ENCODE data around the gene SNX17. TPM values are rescaled to one million over a fixed set of nuclear protein-coding genes. Genes with fewer than 3 reads are reported as not detected.
"Not testable (repeated sequence)": the region's sequence is repeated elsewhere in the genome, so short reads cannot be mapped to it uniquely, and the experiment has no call there.

Gene SNX17, protein sequence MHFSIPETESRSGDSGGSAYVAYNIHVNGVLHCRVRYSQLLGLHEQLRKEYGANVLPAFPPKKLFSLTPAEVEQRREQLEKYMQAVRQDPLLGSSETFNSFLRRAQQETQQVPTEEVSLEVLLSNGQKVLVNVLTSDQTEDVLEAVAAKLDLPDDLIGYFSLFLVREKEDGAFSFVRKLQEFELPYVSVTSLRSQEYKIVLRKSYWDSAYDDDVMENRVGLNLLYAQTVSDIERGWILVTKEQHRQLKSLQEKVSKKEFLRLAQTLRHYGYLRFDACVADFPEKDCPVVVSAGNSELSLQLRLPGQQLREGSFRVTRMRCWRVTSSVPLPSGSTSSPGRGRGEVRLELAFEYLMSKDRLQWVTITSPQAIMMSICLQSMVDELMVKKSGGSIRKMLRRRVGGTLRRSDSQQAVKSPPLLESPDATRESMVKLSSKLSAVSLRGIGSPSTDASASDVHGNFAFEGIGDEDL
- total RNA-seq (2014; rRNA removed; shearing (Covaris generic)): 117 and 120 TPM in 2 replicates

DNA sequence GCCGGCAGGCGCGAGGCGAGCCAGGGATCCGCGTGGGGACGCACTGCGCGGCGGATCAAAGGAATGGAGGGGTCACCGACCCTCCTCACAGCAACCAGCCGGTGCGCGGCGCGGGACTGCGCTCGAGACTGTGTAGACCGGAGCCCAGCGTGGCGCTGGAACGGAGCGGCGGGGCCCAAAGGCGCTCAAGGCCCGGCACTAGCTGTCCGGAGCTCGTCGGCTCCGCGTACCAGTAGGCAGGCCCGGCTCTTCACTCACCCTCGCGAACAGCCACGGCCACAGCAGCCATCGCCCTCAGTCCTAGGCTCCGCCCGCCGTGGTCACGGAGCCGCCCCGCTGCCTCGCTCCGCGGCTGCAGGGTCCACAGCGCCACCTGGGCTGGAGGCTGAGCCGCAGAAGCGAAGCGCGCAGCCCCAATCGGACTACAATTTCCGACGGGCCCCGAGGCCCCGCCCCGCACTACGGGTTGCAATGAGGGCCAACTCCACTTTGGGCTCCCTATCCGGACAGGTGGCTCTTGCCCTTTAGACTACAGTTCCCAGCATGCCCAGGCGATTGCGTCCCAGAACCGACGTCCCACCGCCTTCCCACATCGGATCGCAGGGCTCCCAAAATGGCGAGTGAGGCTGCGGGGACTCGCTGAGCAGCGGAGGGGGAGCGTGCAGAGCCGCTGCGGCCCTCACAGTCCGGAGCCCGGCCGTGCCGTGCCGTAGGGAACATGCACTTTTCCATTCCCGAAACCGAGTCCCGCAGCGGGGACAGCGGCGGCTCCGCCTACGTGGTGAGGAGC lies at the start of gene SNX17, which contains the start of gene EIF2B4:
SNX17 (plus strand) TSS at position 591 of the 790 bp plus-strand sequence; CDS start at position 719, 128 bp downstream.
EIF2B4 (minus strand) TSS at position 313 of the 790 bp plus-strand sequence; CDS start at position 289, 24 bp downstream.
- H3K4me3 ChIP-seq: peak within 1 kb of the TSS; percentile 95
- DNase-seq: peak; percentile 100
- H3K4me1 ChIP-seq: peaks cover 3% of the 10 kb centered on the region; the same call in 1 of the 2 replicates
- peaks cover 48% of the 10 kb centered on the region for H3K36me3 ChIP-seq
- H3K9me3 ChIP-seq (replicated peaks): no peaks in the 10 kb centered on the region
- H3K27me3 ChIP-seq: no peaks in the 10 kb centered on the region
- peak within 1 kb of the TSS; percentile 90 for H3K27ac ChIP-seq

DNA sequence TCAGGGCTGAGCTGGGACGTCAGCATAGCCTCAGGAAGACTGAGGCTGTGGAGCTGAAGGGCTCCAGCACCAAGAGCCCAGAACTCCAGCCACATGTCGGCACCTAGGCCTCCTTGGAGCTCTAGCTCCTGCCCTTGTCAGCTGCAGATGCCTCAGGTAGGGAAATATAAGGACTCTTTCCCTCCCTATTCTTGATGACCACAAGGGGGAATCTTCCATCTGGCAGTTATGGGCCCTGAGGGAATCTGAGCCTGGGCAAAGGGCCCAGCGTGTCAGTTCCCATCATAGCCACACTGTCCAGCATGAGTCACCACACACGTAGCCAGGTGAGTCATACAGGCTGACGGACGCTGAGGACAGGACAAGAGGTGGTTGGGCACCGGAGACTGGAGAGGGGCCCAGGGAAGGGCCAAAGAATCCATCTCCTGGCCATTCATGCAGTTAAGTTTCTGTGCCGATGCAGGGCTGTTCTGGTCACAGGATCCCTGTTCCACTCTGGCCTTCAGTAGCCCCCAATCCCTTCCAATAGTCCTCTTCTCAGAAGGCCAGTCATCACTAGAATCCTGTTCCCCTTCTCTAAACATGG lies 49.4 kb upstream of the SNX17 start:
- Histone ChIP-seq H3K4me3 (no peak overlapping the region), H3K9me3 (replicated peaks) (no peaks in the 10 kb centered on the region), H3K27me3 (no peaks in the 10 kb centered on the region), H3K36me3 (peaks cover 3% of the 10 kb centered on the region; the same call in 1 of the 2 replicates), H3K27ac (no peak overlapping the region), H3K4me1 (peaks cover 19% of the 10 kb centered on the region; the same call in 1 of the 2 replicates)
- peak; percentile 71 to 75 for DNase-seq

DNA sequence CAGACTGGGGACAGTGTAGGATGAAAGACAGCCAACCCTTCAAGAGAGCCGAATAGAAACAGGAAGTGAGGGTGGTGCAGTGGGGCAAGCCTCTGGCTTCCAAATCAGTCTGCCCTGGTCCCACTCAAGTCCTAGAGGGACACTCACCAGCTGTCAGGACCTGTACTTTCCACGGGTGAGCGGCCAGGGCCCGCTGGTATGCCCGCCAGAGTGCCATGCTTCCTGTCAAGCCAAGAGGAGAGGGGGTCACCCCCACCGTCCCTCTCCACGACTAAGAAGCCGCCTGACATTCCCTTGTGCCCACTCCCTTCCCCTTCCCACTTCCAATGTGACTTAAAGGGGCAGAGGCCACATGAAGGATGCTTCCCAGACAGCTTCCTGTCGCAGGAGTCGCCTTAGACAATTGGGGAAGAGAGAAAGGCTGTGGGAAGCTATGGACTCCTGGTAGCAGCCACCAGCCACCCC lies 48.1 kb upstream of the SNX17 start:
- H3K27me3 ChIP-seq: no peaks in the 10 kb centered on the region
- H3K36me3 ChIP-seq: peaks cover 15% of the 10 kb centered on the region
- peak overlapping the region; percentile 88 for H3K4me3 ChIP-seq
- H3K9me3 ChIP-seq (replicated peaks): no peaks in the 10 kb centered on the region
- H3K27ac ChIP-seq: peak overlapping the region; percentile 89
- peaks cover 19% of the 10 kb centered on the region; the same call in 1 of the 2 replicates for H3K4me1 ChIP-seq
- DNase-seq: peak in 1 of 2 experiments; percentile 26

DNA sequence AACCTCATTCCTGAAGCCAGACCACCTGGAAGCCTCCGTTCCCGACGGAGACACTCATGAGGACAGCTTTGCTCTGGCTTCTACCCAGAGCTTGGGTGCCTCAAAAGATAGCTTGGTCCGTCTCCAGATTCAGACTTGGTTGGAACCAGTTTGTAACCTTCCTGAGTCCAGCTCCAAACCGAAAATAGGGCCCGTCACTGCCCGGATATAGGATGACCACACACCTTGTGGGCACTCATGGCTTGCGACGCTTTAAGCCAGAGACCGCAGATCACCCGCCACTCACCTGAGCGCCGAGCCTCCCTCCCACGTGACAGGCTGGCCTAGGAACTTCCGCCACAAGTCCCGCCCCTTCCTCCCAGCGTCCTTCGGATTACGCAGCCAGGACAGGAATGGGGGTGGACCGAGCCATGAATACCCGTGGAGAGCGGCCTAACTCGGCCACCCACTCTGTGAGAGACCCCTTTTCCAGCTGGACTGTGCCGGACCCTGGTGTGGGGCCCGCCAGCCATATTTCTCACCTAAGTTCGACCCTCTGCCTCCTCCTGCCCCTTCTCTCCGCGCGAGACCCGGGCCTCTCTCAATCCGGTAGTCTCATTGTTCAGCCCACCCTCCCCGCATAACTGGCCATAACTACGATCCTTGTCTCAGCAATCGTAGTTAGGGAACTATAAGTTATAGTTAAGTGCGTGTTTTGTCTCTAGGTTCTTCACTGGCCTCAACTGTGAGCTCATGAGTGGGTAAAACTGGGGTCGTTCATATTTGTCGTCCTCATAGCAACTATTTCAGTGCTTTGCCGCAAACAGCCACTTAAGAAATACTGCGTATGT lies 47.4 kb upstream of the SNX17 start, which contains the start of gene MPV17:
MPV17 (minus strand) TSS at position 332 of the 830 bp plus-strand sequence. CDS start 580 bp downstream, outside the sequence.
- peak within 1 kb of the TSS; percentile 88 for H3K4me3 ChIP-seq
- peak within 1 kb of the TSS; percentile 89 for H3K27ac ChIP-seq
- no peaks in the 10 kb centered on the region for H3K9me3 ChIP-seq (replicated peaks)
- peaks cover 18% of the 10 kb centered on the region for H3K36me3 ChIP-seq
- H3K4me1 ChIP-seq: peaks cover 19% of the 10 kb centered on the region; the same call in 1 of the 2 replicates
- peak; percentile 95 to 96 for DNase-seq
- no peaks in the 10 kb centered on the region for H3K27me3 ChIP-seq

DNA sequence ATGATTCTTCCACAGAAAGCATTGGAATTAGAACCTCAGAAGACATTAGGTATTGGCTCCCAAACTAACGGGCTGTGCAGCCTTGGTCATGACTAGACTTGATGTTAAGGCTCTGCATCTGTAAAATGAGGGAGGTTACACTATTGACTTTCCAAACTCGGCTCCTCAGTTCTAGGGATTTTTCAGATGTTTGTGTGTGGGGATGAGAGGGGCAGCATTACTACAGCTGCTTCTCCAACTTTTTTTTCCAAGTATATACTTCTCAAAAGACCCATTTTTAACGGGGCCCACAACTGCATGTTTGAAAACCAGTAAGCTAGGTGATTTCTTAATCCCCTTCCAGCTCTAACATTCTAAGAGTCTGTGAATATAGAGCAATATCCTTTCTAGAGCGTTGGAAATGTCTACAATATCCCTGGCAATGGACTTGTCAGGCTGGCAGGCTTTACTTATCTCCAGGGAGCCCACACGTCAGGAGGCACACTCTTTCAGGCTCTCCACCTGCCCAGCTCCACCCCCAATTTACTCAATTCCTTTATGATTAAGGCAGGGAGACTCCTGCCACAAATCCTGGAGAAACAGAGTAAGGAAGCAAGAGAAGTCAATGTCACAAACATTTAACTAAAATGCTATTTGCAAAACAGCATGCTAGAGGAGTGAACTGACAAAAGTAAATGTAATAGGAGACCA lies 46.7 kb upstream of the SNX17 start:
- Histone ChIP-seq H3K27me3 (no peaks in the 10 kb centered on the region), H3K9me3 (replicated peaks) (no peaks in the 10 kb centered on the region), H3K4me3 (peak overlapping the region; percentile 88), H3K4me1 (peaks cover 19% of the 10 kb centered on the region; the same call in 1 of the 2 replicates), H3K36me3 (peaks cover 25% of the 10 kb centered on the region), H3K27ac (peak overlapping the region; percentile 89)
- no peak for DNase-seq

DNA sequence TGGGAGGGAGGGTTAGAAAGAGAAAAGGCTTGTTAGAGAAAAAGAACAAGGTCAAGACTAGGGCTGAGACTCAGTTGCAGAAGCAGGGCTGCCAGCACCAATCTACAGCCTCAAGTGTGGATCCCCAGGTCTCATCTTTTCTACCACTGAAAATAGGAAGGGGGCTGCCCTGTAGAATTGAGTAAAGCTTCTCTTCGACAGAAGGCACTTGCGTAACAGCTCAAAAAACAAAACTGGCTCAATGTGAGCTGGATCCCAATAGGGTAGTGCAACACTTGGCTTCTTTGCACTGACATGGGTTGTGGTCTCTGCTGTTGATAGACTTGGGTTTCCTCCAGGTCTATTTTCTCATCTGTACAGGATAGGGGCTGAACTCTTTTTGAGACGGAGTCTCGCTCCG lies 45.7 kb upstream of the SNX17 start:
- H3K4me3 ChIP-seq: no peak overlapping the region
- no peak for DNase-seq
- H3K9me3 ChIP-seq (replicated peaks): no peaks in the 10 kb centered on the region
- no peak overlapping the region for H3K27ac ChIP-seq
- H3K4me1 ChIP-seq: peaks cover 19% of the 10 kb centered on the region; the same call in 1 of the 2 replicates
- H3K36me3 ChIP-seq: peaks cover 35% of the 10 kb centered on the region
- H3K27me3 ChIP-seq: no peaks in the 10 kb centered on the region

DNA sequence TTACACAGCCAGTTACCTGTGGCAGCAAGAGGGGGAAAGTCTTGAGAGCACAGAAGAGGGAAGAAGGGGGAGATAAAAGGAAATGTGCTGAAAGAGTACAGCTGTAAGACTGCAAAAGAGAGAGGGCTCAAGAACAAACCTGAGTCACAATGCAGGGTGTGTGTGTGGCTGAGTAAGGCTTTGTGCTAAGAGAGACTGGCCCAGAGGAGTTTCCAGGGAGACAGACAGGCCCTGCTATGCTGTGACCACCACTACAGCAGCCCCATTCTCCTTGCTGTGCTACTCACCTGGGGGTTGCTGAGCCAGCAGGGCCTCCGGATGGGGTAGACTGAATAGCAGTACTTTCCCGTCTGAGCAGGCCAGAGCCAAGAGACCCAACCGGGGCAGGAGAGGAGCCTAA lies 35.1 kb upstream of the SNX17 start:
- Histone ChIP-seq H3K9me3 (replicated peaks) (no peaks in the 10 kb centered on the region), H3K4me1 (no peaks in the 10 kb centered on the region), H3K4me3 (no peak overlapping the region), H3K27me3 (no peaks in the 10 kb centered on the region), H3K36me3 (peaks cover 71% of the 10 kb centered on the region), H3K27ac (no peak overlapping the region)
- DNase-seq: no peak

DNA sequence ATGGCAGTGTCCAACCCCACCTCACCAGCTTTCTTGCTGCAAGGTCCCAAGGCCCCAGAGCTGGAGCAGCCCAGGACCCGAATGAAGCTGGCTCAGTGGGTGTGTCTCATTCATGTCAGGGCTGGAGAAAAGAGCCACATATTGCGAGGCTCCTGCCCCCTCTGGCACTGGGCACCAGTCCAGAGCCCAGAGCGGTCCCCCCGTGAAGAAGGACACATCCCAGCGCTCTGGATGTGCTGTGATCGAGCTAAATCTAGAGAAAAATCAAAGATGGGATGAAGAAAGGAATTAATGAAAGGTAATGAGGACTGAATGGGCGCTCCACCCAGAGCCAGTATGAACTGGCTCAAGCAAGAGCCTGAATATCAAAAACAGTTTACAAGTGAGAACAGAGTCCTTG lies 34.2 kb upstream of the SNX17 start:
- H3K9me3 ChIP-seq (replicated peaks): no peaks in the 10 kb centered on the region
- no peaks in the 10 kb centered on the region for H3K4me1 ChIP-seq
- peaks cover 71% of the 10 kb centered on the region for H3K36me3 ChIP-seq
- no peaks in the 10 kb centered on the region for H3K27me3 ChIP-seq
- DNase-seq: no peak
- no peak overlapping the region for H3K27ac ChIP-seq
- no peak overlapping the region for H3K4me3 ChIP-seq

DNA sequence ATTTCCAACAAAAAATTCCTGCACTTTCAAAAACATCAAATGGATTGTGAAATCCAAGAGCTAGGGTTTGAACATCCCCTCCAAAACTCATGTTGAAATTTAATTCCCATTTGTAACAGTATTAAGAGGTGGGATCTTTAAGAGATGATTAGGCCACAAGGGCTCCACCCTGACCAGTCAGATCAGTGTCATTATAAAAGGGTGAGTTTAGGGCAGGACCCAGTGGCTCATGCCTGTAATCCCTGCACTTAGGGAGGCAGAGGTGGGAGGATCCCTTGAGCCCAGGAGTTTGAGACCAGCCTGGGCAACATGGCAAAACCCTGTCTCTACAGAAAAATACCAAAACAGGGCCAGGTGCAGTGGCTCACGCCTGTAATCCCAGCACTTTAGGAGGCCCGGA lies 22.8 kb upstream of the SNX17 start:
- Histone ChIP-seq H3K27ac (no peak overlapping the region), H3K9me3 (replicated peaks) (no peaks in the 10 kb centered on the region; the same call in 1 of the 2 replicates), H3K4me1 (no peaks in the 10 kb centered on the region), H3K36me3 (peaks cover 21% of the 10 kb centered on the region), H3K4me3 (no peak overlapping the region), H3K27me3 (no peaks in the 10 kb centered on the region)
- no peak for DNase-seq

DNA sequence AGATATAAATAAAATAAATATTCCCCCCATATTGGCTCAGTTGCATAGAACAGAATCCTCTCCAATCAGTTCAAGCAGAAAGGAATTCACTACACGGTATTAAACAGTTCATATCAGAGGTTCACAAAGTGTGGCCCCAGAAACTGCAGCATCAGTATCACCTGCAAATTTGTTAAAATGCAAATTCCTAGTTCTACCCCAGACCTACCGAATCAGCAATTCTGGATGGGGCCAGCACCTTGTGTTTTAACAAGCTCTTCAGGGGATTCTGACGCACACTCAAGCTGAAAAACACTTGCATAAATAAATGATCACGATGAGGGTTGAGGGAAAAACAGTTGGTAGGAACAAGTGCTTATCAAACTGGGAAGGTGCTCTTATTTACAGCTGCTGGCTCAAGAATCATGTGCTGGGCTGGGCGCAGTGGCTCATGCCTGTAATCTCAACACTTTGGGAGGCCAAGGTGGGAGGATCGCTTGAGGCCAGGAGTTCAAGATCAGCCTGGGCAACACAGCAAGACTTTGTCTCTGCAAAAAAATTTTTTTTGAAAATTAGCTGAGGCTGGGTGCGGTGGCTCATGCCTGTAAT lies 20.2 kb upstream of the SNX17 start:
- Histone ChIP-seq H3K36me3 (peaks cover 7% of the 10 kb centered on the region), H3K27ac (no peak overlapping the region)

DNA sequence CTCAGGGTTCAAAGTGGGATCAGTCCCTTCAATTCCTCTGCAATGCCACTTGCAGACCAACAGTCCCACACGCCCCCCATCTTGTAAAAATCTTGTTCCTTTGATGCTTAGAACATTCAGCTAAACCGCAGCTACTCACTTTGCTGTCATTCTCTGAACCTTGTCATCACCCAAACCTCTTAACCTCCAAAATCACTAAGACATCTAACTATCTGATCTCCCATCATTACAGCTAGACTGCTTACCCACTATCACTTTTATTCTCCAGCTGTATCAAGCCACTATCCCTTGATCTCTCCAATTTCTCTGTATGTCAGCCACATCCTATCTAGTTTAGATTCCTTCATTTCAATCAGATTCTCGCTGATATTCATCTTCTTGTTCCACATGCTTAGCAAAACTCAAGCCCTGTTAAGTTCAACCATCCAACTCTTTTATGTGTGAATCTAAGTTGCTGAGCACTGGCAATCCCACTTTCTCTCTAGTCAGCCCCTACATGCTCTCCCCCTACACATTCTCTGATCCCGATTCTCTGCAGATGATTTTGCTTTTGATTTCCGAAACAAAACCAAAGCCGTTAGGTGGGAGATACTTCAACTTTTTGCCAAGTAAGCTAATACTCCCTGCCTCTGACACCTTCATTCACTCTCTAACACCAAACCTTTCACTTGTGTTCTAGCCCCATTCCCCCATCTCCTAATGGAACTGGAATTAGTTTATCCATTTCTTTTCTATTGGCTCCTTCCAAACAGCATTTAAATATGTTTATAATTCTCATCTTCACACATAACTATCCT lies 18.4 kb upstream of the SNX17 start:
- no peaks in the 10 kb centered on the region; the same call in 1 of the 2 replicates for H3K9me3 ChIP-seq (replicated peaks)
- H3K4me1 ChIP-seq: peaks cover 6% of the 10 kb centered on the region; the same call in 1 of the 2 replicates
- no peak overlapping the region for H3K4me3 ChIP-seq
- H3K27me3 ChIP-seq: no peaks in the 10 kb centered on the region
- H3K36me3 ChIP-seq: peaks cover 7% of the 10 kb centered on the region
- no peak for DNase-seq
- H3K27ac ChIP-seq: no peak overlapping the region

More for the DNA sequence above, 20.2 kb upstream of the SNX17 start:
- no peak for DNase-seq
- peaks cover 6% of the 10 kb centered on the region; the same call in 1 of the 2 replicates for H3K4me1 ChIP-seq
- H3K27me3 ChIP-seq: no peaks in the 10 kb centered on the region
- no peaks in the 10 kb centered on the region; the same call in 1 of the 2 replicates for H3K9me3 ChIP-seq (replicated peaks)
- H3K4me3 ChIP-seq: no peak overlapping the region

DNA sequence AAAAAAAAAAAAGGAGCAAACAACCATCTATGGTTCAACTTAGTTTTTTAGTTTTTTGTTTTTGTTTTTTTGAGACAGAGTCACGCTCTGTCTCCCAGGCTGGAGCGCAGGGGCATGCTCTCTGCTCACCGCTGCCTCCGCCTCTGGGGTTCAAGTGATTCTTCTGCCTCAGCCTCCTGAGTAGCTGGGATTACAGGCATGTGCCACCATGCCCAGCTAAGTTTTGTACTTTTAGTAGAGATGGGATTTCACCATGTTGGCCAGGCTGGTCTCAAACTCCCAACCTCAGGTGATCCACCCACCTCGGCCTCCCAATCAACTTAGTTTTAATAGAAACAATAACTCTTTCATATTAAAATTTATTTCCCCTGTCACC lies 17.0 kb upstream of the SNX17 start:
- not testable (repeated sequence) for H3K4me3 ChIP-seq; DNase-seq; H3K27me3 ChIP-seq; H3K9me3 ChIP-seq (replicated peaks); H3K27ac ChIP-seq; H3K36me3 ChIP-seq; H3K4me1 ChIP-seq

Data from SJCRH30 (cell line).